Jurkat, Clone E6-1 (cell line): ENCODE data around the gene BUB1B.
"Not testable (repeated sequence)": the region's sequence is repeated elsewhere in the genome, so short reads cannot be mapped to it uniquely, and the experiment has no call there.

Experiments
- DNase-seq: peaks from one replicate; pipeline ENCODE4 v3.0.0-alpha.2; 2011; ENCODE audit warnings: low read depth, low spot score
- H3K4me3 ChIP-seq: 2 replicates; pipeline ENCODE4 v1.5.1; 2011; ENCODE audit warnings: mild to moderate bottlenecking, low read length, control low read depth, moderate library complexity

Gene BUB1B

DNA sequence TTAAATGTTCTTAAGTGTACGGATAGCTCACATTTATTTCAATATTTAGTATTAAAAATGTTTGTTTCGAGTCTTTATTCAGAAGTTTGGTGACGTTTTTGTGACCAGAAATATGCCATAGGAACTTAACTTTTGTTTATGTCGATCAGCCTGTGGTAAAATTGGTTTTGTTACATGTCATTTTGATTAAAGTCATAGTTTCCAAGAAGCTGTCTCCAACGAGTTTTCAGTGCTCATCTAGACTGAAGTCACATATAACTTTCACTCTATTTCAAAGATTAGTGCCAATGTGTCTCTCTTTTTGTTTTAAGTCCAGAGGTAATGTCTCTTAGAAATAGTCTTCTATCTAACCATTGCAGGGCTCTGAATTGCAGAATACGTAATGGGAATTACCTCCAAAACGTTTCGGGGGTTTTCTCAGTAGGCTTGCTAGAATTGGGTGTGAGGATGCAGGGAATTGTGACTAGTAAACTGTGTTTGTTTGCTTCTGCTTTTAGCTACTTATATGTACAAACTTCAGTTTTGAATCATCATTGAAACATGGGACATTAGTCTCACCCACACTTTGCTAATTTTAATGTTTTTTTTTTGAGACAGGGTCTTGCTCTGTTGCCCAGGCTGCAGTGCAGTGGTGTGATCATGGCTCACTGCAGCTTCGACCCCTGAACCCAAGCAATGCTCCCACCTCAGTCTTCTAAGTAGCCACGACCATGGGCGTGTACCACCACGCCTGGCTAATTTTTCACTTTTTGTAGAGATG lies 3.0 kb downstream of the BUB1B start:
- H3K4me3 ChIP-seq, result no peak overlapping the region
- DNase-seq, result no peak

DNA sequence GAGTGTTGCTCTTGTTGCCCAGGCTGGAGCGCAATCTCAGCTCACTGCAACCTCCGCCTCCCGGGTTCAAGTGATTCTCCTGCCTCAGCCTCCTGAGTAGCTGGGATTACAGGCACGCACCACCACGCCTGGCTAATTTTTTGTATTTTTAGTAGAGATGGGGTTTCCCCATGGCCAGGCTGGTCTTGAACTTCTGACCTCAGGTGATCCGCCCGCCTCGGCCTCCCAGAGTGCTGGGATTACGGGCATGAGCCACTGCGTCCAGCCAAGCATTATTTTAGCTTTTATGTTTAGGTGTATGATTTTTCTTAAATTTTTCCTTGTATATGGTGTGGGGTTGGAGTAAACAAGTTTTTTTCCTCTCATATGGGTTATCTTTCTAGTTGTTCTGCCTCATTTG lies 6.5 kb downstream of the BUB1B start:
- H3K4me3 ChIP-seq, DNase-seq: not testable (repeated sequence)

DNA sequence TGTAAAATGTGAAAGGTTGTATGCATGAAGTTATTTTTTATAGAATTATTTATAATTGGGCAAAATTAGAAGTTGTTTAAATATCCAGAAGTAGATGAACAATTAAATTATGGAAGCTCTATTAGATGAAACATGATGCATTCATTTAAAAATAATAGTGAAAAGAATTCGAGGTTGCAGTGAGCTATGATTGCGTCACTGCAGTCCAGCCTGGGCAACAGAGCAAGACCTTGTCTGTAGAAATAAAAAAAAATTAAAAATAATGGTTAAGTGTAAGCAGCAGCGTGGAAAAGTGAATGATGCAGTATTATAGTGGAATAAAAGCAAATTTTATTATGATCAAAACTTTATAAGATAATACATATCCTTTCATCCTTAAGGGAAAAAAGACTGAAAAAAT lies 14.3 kb downstream of the BUB1B start:
- no peak for DNase-seq
- no peak overlapping the region for H3K4me3 ChIP-seq

DNA sequence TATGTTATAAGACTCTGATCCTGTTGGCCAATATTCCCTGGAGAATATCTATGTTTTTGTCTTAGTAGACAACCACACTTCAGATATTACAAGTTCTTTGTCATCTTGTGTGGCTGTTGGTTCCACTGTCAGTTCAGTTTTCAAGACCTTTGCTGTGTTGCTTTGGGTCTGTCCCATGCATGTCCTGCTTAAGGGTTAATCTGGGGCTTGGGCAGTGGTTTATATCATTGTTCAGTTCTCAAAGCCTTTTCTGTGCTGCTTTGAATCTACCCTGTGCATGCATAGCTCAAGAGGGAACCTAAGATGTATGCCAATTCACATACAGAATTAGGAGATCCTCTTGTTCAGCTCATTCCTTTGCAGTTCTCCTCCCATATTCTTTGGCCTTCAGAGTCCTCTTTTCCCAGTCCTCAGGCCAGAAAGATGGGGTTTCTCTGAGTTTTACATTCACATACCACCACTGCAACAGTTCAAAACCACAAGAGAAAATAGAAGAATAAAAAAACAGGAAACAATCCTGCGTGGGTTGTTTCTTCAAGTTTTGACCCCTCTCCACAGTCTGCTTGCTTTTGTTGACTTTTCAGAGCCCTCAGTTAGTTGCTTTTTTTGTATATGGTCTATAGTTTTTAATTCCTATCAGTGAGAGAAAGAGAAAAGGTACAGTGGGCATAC lies 21.6 kb downstream of the BUB1B start:
- no peak for DNase-seq
- H3K4me3 ChIP-seq, result no peak overlapping the region

DNA sequence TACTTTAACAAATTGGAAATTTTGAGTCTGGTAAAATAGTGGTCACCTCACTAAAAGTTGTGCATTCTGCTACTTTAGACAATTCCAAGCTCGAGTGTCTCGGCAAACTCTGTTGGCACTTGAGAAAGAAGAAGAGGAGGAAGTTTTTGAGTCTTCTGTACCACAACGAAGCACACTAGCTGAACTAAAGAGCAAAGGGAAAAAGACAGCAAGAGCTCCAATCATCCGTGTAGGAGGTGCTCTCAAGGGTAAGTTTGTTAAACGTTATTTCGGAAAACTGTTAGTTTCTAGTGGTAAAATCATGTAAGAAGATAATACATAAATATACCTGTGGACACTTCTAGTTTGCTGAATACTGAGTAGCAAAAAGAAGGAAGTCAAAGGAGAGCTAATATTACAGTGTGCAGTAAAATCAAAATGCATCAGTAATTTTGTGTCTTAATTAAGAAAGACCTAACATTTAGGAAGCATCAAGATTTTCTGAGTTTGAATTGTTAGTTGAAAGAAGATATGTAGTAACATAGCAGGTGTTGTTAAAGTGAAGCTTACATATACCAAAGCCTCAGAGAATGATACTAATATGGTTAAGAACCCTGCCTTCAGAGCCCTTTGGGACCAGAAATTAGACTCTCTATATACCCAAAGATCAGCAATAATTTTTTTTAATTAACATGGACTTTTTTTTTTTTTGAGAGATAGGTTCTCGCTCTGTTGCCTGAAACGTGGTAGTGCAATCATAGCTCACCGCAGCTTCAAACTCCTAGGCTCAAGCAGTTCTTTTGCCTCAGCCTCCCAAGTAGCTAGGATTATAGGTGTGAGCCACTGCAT lies 23.0 kb downstream of the BUB1B start:
- no peak overlapping the region for H3K4me3 ChIP-seq
- no peak for DNase-seq

DNA sequence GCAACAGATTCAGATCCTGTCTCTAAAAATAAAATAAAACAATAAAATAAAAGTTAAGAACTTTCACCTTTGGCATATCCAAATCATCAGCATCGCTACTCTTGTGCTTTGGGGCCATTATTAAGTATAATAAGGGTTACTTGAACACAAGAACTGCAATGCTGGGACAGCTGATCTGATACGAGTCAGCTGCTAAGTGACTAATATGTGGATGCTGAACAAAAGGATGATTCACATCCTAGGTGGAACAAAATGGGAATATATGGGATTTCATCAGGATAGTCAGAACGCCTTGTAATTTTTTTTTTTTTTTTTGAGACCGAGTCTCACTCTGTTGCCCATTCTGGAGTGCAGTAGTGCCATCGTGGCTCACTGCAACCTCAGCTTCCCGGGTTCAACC lies 29.7 kb downstream of the BUB1B start:
- no peak for DNase-seq
- H3K4me3 ChIP-seq, result no peak overlapping the region

DNA sequence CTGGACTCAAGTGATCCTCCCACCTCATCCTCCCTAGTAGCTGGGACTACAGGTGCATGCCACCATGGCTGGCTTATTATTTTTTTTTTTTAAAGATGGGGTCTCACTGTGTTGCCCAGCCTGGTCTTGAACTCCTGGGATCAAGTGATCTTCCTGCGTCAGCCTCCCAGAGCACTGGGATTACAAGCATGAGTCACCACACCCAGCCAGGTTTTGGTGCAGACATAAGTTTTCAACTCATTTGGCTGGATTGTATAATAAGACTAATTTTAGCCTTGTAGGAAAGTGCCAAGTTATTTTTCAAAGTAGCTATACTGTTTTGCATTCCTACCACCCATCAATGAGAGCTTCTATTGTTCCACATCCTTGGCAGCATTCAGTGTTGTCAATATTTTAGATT lies 32.1 kb downstream of the BUB1B start:
- DNase-seq, result no peak
- no peak overlapping the region for H3K4me3 ChIP-seq

DNA sequence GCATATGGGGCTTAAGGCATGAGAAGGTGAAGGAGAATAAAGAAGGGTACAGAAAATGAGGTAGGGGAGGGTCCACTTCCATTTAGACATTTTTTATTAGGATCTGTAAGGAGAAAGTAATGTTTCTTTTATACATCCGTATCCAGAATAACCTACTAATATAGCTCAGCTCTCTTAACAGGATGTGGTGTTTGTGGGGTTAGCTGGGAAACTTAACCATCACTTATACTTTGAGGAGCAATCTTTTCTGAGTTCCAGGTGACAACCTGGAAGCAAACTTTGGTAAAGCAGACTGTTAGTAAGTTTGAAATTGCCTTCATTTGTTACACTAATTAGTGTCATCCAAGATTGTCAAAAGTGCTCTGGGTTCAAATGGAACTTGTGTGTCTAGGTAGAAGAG lies 36.6 kb downstream of the BUB1B start:
- DNase-seq, result peak; percentile 68
- H3K4me3 ChIP-seq, result no peak overlapping the region

DNA sequence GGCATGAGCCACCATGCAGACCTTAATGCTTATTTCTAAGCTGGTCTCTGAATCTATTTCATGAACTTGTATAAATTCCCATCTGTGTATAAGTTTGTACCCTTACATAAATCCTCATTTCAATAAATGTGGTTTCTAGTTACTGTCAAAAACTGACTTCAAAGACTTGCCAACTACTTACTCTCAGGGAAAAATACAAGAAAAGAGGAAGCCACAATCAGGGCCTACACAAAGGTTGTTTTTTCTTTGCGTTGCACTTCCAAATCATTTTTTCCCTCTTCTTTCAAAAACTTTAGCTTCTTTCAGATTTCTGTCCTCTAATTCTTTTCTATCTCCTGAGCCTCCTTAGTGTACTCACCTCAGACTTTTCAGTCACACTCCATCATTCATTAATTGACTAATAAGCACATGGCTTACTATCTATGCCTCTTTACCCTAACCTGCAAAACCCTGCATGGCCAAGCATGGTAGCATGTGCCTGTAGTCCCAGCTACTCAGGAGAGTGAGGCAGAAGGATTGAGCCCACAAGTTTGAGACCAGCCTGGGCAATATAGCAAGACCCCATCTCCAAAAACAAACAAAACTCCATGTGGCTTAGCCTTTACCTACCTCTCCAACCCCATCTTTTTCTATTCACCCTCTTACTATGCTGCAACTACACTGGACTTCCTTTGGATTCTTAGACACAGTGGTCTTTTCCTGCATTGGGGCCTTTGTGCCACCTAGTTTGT lies 37.7 kb downstream of the BUB1B start:
- DNase-seq, result no peak
- H3K4me3 ChIP-seq, result no peak overlapping the region

DNA sequence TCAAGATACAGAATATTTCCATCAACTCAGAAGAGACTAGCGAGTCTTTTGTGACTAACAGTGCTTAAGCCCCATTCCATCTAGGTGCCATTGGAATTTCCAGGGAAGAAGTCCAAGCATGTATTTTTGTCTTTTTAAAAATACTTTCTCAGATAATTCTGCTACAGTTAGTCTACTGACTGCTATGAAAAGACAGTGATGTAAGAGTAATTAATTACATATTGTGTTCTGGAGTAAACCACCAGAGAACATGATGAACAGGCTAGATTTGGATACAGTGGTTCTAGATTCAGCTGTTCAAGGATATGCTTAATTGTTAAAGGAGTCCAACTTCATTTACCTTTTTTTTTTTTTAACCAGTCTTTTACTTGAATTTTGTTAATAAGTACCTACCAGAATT lies 43.2 kb downstream of the BUB1B start:
- no peak overlapping the region for H3K4me3 ChIP-seq

DNA sequence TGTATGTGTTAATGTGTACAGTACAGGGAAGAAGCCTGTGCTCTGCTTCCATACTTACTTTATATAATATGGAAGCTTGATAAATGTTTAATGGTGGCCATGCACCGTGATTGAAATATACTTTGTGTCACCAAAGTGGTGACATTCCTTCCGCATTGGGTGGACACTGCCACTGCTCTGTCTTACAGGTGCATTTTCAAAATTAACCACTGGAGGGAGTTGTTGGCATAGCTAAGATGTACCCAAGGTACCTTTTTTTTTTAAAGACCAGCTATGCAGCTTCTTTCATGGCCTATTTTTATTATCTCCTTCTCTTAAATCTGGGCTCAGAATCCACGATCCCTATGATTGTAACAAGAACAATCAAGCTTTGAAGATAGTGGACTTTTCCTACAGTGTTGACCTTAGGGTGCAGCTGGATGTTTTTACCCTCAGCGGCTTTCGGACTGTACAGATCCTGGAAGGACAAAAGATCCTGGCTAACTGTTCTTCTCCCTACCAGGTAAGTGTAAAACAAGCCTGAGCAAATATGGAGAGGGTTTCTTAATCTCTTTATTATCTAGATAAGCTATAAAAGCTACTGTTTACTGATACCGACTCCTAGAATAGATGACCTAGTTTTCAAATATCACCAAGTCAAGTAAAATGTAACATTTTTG lies 56.4 kb downstream of the BUB1B start:
- H3K4me3 ChIP-seq, result no peak overlapping the region
- DNase-seq, result peak; percentile 65

More for the DNA sequence above, 43.2 kb downstream of the BUB1B start:
- no peak for DNase-seq

DNA sequence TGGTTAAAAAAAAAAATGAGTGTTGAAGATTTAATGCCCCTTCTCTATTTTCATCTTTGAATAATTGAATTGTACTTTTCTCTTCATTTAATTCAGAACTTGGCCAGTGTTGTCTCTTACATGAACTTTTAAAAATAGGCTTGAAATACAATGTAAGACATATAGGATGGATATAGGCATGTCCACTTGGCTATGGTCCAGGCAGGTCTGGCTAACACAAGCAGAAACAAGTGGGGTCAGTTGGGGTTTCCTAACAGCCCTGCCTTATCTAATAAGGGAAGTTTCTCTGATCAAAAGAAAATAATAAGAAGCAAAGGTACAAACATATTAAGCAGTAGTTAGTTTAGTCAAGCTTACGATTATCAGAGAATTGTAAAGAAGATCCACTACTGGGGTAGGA lies 58.9 kb downstream of the BUB1B start:
- no peak for DNase-seq
- H3K4me3 ChIP-seq, result no peak overlapping the region

DNA sequence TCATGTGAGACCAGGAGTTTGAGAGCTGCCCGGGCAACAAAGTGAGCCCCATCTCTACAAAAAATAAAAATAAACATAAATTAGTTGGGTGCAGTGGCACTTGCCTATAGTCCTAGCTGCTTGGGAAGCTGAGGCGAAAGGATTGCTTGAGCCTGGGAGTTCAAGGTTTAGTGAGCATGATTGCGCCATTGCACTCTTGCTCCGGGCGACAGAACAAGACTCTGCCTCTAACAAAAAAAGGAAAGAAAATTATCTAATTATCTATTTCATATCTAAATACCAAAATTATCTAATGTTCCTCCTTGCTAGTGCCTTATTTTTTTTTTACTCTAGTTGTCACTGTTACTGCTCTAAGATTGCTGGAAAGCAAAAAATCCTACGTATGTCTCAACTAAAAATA lies 61.3 kb downstream of the BUB1B start:
- no peak for DNase-seq
- H3K4me3 ChIP-seq, result no peak overlapping the region

DNA sequence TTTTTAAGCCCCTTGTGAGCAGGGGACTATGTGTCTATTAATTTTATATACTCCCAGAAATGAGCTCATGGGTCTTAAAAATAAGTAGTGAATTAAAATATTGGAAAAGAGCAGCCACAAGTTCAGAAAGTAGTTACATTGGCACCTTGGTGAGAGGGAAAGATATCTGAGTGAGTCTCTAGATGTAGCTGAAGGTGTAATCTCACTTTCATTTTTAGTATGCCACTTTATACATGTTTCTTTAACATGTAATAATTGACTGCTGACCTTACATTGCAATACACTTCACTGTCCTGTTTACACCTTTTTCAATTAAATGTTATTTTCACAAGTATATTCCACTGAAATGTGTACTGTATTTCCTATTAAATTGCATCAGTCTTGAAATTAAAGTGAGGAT lies 65.9 kb downstream of the BUB1B start:
- H3K4me3 ChIP-seq, result no peak overlapping the region

DNA sequence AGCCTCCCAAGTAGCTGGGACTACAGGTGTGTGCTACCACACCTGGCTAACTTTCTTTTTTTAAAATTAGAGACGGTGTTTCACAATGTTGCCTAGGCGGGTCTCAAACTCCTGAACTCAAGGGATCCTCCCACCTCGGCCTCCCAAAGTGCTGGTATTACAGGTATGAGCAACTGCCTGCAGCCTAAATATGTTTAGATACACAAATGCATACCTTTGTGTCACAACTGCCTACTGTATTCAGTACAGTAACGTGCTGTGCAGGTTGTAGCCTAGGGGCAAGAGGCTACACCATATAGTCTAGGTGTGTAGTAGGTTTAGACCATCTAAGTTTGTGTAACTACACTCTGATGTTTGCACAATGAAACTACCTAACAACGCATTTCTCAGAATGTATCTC lies 68.4 kb downstream of the BUB1B start:
- no peak overlapping the region for H3K4me3 ChIP-seq
- no peak for DNase-seq

More for the DNA sequence above, 65.9 kb downstream of the BUB1B start:
- no peak for DNase-seq

DNA sequence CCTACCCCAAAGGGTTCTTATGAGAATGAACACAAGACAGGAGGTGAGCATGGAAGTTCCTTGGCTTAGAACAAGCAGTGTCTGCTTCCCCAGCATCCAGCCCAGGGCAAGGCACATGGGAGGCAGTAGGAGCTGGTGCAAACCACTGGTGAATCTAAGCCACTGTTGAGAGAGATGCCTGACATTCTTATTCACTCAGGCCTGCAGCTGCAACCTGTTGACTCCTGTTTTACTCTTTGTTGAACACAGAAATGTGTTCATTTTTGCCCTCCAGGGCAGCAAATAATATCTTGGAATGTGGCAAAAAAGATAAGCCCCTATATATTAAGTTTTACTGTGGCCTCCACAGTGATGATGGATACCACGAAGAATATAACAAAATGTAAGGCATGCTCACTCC lies 69.1 kb downstream of the BUB1B start:
- no peak for DNase-seq

DNA sequence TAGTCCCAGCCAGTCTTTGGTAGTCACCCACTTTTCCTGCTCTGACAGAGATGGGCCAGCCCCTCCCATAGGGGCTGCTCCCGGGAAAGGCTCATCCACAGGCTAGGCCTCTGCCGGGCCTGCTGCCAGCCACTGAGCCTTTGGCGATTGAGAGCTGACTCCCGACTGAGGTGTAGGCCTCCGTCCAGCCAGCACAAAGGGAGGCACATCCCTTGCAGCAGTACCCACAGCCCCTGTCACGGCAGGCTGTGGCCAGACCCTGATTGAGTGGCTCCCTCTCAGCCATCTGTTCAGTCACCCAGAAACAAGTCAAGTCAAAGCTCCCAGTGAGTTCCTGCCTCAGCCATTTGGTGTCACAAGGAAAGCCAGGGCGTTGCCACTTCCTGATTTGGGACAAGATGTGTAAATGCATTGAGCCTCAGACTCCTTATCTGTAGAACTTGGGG lies 71.8 kb downstream of the BUB1B start:
- no peak for DNase-seq
- H3K4me3 ChIP-seq, result no peak overlapping the region

More for the DNA sequence above, 69.1 kb downstream of the BUB1B start:
- H3K4me3 ChIP-seq, result no peak overlapping the region

DNA sequence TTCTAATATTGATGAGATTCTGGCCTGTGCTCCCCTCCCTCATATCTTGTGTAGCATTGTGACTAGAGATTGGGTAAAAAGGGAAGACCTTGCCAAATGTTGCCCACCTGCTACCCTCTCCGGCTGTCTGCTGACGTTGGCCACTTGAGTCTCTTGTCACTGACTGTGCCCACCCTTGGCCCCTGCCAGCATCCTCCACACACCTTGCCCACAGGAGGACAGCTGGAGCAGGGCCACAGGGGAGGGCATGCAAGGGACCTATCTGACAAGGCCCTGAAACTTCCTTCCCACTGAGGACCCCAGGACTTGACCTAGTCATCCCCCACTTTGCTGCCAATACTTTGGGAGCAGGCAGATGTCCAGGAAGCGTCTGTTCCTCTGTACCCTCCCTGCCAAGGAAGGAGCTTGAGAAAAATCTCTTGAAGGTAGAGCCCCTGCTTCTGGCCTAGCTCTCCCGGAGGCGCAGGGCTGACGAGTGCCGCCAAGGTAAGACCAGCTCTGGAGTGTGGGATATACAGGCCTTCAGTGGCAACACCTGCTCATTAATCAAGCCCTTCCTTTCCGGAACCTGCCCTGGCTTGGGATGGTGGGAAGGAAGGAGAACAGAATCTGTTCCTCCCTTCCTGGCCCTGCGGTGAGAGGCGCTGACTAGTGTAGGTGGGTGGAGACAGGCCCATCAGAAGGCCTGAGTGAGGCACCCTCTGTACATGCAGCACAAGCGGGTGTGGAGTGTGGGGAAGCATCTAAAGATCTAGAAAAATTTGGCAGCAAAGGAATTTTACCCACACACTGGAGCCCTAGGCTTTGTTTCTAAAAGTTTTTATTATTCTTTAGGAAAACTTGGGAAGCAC lies 73.1 kb downstream of the BUB1B start:
- no peak overlapping the region for H3K4me3 ChIP-seq
- DNase-seq, result no peak
